GM18909 (cell line): Measurements from ENCODE around the gene SPOCK2.

ENCODE experiments used
- ATAC-seq: cut with Tn5 transposase; IDR thresholded peaks from one replicate; pipeline ENCODE4 v1.9.1; 2021; ENCODE audit warnings: mild to moderate bottlenecking; ENCODE audit not compliant: unreplicated experiment, poor library complexity

Gene SPOCK2

DNA sequence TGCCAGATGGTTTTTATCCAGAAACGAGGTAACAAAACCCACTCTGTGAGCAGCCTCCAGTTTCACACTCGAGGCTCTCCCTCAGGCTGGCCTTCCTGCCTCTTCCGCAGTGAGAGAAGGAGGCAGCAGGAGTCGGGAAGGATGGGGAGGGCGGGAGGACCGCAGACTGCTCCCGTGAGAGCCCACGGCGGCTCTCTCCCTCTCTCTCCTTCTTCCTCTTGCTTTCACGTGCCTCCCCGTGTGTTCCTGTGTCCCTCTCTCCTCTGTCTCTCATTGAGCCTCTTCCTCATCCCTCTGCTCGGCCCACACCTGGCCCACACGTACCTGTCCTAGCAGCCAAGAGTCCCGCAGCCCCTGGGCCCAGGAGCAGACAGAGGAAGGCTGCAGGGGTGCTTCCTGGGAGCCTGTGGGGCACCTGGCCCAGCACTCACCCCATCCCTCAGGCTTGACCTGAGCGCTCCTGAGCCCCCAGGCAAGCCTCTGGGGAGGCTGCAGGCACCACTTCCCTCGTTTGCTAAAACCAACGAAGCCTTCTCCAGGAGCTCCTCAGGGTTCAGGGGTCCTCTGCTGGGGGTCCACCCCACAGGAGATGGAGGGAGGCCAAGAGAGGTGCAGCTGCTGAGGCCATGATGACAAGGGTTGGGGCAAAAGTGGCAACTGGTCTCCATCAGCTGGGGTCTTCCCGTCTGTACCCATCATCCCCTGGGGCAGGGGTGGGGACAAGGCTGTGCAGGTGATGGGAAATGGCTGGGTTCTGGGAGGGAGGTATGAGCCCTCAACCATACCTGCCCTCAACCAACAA lies 13.6 kb downstream of the SPOCK2 start:
- no peak for ATAC-seq

DNA sequence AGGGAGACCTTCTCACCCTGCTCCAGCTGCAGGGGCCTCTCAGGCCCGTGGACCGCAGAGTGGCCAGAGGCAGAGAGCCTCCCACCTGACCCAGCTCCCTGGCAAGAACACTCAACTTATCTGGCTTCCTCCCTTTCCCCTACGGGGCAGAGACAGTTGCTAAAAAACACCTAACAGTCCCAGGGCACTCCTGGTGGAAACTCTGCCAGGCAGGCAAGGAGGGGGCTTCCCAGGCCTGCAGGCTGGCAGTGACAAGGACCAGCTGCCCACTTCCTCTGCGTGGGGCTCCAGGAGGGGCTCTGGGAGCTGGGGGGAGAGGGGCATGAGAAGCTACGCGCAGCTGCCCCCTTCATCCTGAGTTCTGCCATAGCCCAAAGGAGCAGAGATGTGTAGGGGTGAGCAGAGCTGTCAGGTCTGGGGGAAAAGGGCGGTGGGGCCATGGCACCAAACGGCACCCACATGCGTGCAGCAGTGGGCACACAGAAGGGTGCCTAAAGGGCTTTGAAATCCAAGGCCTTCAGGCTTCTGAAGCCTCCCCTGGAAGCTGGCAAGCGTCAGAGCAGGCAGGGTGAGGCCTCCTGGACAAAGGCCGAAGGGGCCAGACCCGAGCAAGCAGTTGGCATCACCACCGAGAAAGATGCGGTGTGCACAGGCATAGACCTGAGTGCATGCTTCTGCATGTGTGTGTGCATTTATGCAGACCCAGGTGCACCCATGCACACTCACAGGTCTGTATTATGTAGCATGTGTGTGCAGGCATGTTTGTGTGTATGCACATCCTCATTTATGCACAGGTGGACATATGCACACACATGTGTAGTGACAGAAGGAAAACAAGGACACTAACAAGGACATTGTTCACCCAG lies 14.4 kb downstream of the SPOCK2 start:
- no peak for ATAC-seq

GRCh38 chr10:72072639-72073038 lies 15.7 kb downstream of the SPOCK2 start:
- ATAC-seq = no peak

GRCh38 chr10:72072046-72072445 lies 16.3 kb downstream of the SPOCK2 start:
- ATAC-seq = no peak

GRCh38 chr10:72069751-72070526 lies 18.4 kb downstream of the SPOCK2 start:
- ATAC-seq = no peak

DNA sequence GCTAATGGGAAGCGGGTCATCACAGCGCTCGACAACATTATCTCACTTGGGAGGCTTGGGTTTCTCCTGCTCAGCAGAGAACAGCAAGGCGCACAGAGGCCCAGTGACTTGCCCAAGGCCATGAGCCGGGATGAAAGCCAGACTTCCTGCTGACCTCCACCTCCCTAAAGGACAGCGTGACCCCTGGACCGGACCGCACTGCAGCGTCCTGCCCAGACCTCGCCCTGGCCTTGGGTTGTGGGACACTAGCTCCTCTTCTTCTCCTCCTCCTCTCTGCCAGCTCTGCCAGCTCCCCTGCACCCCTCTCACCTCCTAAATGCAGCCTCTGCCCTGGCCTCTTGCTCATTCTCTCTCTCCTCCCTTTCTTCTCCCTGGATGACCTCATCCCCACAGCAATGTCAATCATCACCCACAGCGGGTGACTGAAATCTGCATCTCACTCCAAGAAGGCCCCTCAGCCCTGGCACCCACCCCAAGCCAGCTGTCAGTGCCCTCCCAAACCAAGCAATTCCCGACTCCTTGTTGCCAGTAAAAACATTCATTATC lies 19.4 kb downstream of the SPOCK2 start:
- ATAC-seq = no peak

DNA sequence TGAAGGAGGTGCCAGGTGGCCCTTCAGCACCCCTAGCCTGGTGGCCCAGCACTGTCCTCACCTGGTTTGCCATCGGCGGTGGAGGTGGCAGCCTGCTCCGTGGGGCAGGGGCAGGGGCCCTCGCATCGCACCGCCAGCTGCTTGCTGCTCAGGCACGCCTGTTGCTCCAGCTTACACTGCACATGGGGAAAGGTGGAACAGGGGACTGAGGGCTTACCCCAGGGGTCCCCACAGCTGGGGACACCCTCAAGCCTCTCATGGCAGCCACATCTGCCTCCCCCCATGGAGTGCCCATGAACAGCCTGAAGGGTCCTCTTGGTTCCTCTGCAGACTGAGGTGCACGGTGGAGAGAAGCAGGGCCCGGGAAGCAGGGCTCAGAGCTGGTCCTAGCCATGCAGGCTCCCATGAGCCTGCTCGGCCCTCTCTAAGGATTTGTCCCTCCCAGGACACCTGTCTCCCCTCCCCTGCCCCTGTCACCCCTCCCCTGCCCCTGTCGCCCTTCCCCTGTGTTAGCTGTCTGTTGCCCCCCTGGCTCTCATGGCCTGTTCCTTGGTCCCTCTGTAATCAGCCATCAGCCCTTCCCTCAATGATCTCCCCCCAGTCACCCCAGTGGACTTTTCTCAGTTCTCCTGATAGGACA lies 20.1 kb downstream of the SPOCK2 start:
- no peak for ATAC-seq

DNA sequence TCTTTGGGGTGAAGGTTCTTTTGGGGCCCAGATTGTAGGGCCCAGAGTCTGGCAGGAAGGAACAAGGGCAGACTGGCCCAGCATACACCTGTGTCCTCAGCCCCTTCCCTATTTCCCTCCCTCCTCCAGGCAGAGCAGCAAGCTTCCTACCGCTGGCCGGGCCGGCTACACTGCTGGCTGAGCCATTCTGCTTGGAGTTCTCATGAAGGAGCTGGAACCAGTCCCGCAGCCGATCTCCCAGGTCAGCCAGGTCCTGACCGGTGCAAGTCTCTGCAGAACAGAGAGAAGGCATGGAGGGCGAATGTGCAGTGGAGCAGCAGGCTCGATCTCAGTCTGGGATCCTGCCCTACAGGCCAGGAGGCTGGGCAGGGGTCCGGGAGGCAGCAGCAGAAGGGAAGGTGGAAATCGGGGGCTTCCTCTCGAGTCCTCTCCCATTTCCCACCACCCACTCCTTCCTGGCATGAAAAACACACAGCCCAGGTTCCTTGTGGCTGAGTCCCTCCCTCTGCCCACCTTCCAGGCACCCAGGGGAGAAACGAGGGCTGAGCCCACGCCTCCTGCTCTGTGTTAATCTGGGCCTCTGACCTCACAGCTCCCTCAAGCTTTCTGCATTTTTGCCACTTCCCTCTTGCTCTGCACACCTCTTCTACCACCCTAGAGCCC lies 20.8 kb downstream of the SPOCK2 start:
- ATAC-seq = no peak

DNA sequence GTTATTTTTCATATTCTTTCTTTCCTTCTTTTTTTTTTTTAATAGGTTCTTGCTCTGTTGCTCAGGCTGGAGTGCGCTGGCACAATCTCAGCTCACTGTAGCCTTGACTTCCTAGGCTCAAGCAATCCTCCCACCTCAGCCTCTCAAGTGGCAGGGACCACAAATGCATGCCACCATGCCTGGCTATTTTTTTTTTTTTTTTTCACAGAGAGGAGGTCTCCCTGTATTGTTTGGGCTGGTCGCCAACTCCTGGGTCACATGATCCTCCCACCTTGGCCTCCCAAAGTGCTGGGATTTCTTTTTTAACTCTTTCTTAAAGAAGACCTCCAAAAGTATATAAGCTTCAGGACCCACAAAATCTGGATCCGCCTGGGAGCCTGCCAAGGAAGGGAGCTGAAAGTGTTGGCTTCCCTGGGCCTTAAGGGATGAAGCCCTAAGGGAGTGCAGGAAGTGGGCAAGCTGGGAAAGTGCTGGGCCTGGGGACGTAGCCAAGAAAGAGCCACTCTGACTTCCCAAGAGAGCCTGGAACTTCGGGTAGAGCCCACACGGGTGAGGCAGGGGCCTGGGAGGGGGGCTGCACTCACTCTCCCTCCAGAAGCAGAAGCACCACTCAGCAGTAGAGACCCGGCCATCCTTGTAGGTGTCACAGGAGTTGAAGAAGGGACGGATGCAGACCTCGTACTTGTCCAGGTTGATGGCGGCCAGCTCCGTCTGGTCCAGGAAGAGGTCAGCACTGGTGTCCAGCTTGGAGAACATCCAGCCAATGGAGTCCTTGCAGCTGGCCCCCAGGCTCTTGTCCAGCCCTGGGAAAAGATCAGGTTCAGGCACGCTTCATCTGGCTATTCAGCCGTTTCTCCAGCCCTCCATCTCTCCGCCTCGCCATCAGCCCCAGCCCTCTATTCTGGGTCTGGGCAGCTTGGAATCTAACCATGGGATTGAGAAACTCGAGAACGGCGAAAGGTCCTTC lies 21.8 kb downstream of the SPOCK2 start:
- ATAC-seq = no peak

DNA sequence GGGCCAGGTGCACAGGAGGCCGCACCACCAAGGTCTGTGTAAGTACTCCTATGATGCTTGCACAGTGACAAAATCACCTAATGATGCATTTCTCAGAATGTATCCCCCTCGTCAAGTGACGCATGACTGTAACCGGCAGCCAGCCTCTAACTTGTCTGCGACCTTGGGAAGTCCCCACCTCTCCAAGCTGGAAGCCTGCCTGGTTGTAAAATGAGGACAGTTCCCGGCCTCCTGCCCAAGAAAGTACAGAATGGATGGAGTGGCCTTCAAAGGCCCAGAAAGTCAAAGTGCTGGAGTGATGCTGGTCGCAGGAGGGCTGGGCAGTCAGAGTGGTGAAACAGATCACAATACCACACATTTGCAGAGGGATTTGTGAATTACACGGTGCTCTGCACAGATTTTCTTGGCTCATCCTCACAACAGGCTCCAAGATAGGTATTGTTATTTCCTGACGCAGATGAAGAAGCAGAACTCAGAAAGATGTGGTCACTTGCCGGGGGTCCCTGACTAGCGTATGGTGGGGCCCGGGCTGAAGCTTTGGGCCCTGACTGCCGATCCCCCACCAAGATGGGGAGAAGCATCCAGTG lies 22.8 kb downstream of the SPOCK2 start:
- ATAC-seq = no peak

DNA sequence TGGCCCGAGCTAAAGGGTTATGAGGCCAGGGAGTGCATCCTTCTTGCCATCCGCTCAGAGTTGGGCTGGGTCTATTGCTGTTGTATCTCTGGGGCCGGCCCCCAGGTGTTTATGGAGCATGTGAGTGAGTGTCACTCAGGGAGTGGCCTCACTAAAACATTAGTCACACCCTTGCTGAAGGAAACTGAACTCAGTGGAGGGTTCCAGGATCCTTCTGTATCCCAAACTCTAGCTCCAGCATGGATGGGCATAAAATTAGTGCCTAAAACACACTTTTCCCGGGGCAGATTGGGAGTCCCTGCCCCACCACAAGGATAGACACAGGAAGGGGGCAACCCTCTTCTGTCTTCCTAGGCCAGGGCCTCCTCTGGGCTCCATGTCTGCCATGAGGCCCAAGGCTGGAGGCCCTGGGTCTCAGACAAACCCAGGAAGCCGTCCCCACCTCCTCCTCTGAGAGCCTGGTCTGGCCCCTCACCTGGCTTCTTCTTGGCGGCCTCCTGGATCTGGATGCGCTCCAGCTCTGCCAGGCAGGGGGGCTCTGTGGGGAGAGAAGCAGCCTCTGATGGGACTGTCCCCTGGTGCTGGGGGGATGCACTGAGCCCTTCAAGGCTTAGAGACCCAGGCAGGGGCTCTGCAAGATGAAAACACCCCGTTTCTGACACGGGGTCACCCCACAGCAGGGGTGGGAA lies 24.5 kb downstream of the SPOCK2 start:
- ATAC-seq = no peak

- no peak for ATAC-seq
These were observed 25.3 kb downstream of the SPOCK2 start for GRCh38 chr10:72062832-72063702.

DNA sequence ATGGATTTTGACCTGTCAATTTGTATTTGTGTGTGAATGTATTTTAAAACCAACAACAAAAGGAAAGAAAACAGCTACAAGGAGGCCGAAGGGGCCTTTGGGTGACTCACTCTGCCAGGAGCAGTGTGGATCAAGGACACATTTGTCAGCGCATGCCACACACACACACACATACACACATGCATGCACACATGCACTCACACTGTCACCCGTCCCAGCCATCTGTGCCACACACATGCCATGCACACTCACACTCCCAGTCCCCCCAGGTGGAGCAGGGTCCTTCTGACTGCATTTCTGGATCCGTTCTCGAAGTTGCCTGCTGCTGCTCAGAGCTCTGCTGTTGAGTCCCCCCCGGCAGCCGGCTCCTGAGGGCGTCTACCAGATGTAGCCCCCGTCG lies 26.0 kb downstream of the SPOCK2 start:
- no peak for ATAC-seq

DNA sequence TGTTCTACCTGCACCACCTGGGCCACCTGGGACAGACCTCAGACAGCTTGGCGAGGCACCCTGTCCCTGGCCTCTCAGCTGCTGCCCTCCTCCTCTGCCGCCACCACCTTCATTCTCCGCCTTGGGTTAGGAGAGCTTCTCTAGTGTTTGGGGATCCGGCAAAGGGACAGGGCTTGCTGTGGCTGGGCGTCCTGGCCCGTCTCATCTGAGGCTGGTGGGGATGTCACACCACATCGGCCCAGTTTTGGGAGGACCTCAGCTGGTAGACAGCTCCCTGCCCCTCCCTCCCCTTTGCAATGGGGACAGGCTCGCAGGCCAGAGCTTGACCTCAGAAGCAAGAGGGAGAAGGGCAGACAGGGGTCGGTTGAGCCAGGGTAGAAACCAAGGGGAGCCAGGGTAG lies 26.4 kb downstream of the SPOCK2 start:
- no peak for ATAC-seq

DNA sequence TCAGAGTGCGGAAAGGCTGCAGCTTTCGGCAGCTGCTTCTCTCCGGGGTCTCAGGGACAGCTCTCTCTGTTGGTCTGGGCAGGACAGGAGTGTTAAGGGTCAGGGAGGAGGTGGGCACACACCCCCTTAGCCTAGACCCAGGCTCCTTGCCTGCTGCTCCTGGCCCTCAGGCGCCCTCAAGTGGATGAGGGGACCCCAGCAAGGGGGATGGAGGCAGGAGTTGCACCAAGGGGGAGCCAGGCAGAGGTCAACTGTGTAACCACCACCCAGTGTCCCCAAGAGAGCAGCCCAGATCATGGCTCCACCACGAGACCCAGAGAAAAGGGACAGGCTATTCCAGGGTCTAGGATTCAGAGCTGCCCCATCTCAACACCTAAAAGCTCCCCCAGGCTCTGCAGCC lies 26.9 kb downstream of the SPOCK2 start:
- ATAC-seq = no peak
